ENCODE results near the gene GNG14. TPM values are rescaled to one million over a fixed set of nuclear protein-coding genes. Genes with fewer than 3 reads are reported as not detected.

Gene GNG14
- total RNA-seq, 1 experiment from 2014 or later, result not detected

- H3K4me3 Mint-ChIP-seq, result peak overlapping the region; percentile 93 to 94
- no peak overlapping the region for H3K4ac ChIP-seq (ENCODE audit: low read depth, low read length)
- H2BK20ac ChIP-seq (ENCODE audit: low read depth, low read length, poor library complexity, severe bottlenecking), result no peak overlapping the region
- no peak for TF ChIP-seq CTCF (conservative IDR thresholded peaks at IDR 0.05)
- no peaks in the 10 kb centered on the region for H3K27me3 ChIP-seq (ENCODE audit: insufficient read depth, low read length)
- H3K23ac ChIP-seq (ENCODE audit: insufficient read length, low read depth, low read length), result no peak overlapping the region
- H3K4me1 ChIP-seq (ENCODE audit: insufficient read depth, low read length), result no peaks in the 10 kb centered on the region
- no peak overlapping the region for H2AFZ ChIP-seq (ENCODE audit: low read length)
- no CpG with 5 or more reads among the region's 26 CpGs for WGBS (ENCODE audit: extremely low coverage, insufficient read length, low lambda C conversion rate)
- H4K91ac ChIP-seq (ENCODE audit: insufficient read length, low read depth, low read length), result no peak overlapping the region
- H3K4me1 Mint-ChIP-seq, result peaks cover 27 to 40% of the 10 kb centered on the region in 2 experiments
- H3K27ac ChIP-seq (ENCODE audit: insufficient read length, low read depth, low read length), result no peak overlapping the region
- peaks cover 0 to 1% of the 10 kb centered on the region in 2 experiments; a peak in 2 of 5 replicates for H3K9me3 Mint-ChIP-seq
- peak overlapping the region; percentile 87 for H3K9ac ChIP-seq (ENCODE audit: extremely low read depth, insufficient read length, low read length)
- DNase-seq, result no peak
- no peak overlapping the region for H4K8ac ChIP-seq (replicated peaks; ENCODE audit: insufficient read length, low read depth, low read length)
- no peaks in the 10 kb centered on the region for H3K79me2 ChIP-seq (ENCODE audit: insufficient read depth, low read length)
- peak overlapping the region; percentile 64 for H3K4me2 ChIP-seq (ENCODE audit: insufficient read depth, insufficient read length, low read length)
- H3T11ph ChIP-seq (ENCODE audit: low read length), result no peak overlapping the region
- no peak overlapping the region for H2BK5ac ChIP-seq (ENCODE audit: insufficient read length, low read length)
- H3K14ac ChIP-seq (ENCODE audit: insufficient read depth, low read length), result no peak overlapping the region
- H2BK15ac ChIP-seq (ENCODE audit: low read depth, low read length), result no peak overlapping the region
- H4K5ac ChIP-seq (ENCODE audit: insufficient read length, low read depth, low read length), result no peak overlapping the region
- peaks cover 2% of the 10 kb centered on the region for H3K27me3 Mint-ChIP-seq (ENCODE audit: low read depth)
- H3K23me2 ChIP-seq (ENCODE audit: insufficient read length, low read depth, low read length, poor library complexity, severe bottlenecking), result peaks cover 24% of the 10 kb centered on the region
- no peak overlapping the region for H3K18ac ChIP-seq (ENCODE audit: insufficient read length, low read depth, low read length)
- no peak overlapping the region for H2AK5ac ChIP-seq (ENCODE audit: insufficient read length, low read length)
- H4K20me1 ChIP-seq (ENCODE audit: control insufficient read depth, insufficient read depth, insufficient read length), result no peaks in the 10 kb centered on the region
- no peak overlapping the region for H2BK12ac ChIP-seq (ENCODE audit: insufficient read length, low read depth, low read length)
- H3K79me1 ChIP-seq (ENCODE audit: insufficient read depth, low read depth, low read length, poor library complexity, severe bottlenecking), result no peaks in the 10 kb centered on the region
- no peaks in the 10 kb centered on the region for H3K9me3 ChIP-seq (ENCODE audit: control insufficient read depth, low read depth, low read length)
- peak overlapping the region in 2 of 3 experiments; percentile 100; a peak in 5 of 7 replicates for H3K27ac Mint-ChIP-seq
- no peak overlapping the region for H2BK120ac ChIP-seq (ENCODE audit: low read depth, low read length, poor library complexity, severe bottlenecking)
- H3K36me3 Mint-ChIP-seq (ENCODE audit: insufficient read depth in 1 of 3, low read depth in 3 of 3), result peaks cover 20 to 44% (median 33%) of the 10 kb centered on the region in 3 experiments
- H3K56ac ChIP-seq (ENCODE audit: insufficient read length, low read depth, low read length), result no peak overlapping the region
Measured at GRCh38 chr19:12670159-12670928, 17.5 kb upstream of the GNG14 start.
